Fibroblast of villous mesenchyme (primary cell): ENCODE data around the gene GPC6. TPM values are rescaled to one million over a fixed set of nuclear protein-coding genes. Genes with fewer than 3 reads are reported as not detected.

Experiments used
- DNase-seq: peaks from one replicate; pipeline ENCODE4 v3.0.0-alpha.2; 2010; ENCODE audit warnings: low read depth
- H3K4me3 ChIP-seq: 2 replicates; pipeline ENCODE4 v1.5.1; 2011; ENCODE audit warnings: low read depth, mild to moderate bottlenecking, low read length
- CTCF ChIP-seq: IDR thresholded peaks from 2 replicates; pipeline ENCODE4 v1.5.1; 2012; ENCODE audit warnings: low read depth, mild to moderate bottlenecking, low read length; ENCODE audit not compliant: insufficient read depth
- total RNA-seq: library from RNA; depleted of rRNA; stranded (reverse); fragments of >200 nt; gene quantifications from 2 replicates; pipeline ENCODE4 v1.2.3, GENCODE V29; 2012

GPC6 gene
- total RNA-seq, 1 donor: 6.0 TPM

- no peak overlapping the region for H3K4me3 ChIP-seq
- TF ChIP-seq CTCF: no peak
- peak; percentile 67 for DNase-seq
Observed at GRCh38 chr13:94063096-94063495, 836.5 kb downstream of the GPC6 start.

GRCh38 chr13:94063848-94064247, 837.2 kb downstream of the GPC6 start:
- no peak for TF ChIP-seq CTCF
- no peak for DNase-seq

GRCh38 chr13:94065741-94066140, 839.1 kb downstream of the GPC6 start:
- DNase-seq: no peak
- no peak overlapping the region for H3K4me3 ChIP-seq
- no peak for TF ChIP-seq CTCF

More at GRCh38 chr13:94063848-94064247, 837.2 kb downstream of the GPC6 start:
- H3K4me3 ChIP-seq: no peak overlapping the region

GRCh38 chr13:94073007-94073744, 846.6 kb downstream of the GPC6 start:
- TF ChIP-seq CTCF: no peak
- peak; percentile 61 for DNase-seq
- no peak overlapping the region for H3K4me3 ChIP-seq

GRCh38 chr13:94079876-94080275, 853.3 kb downstream of the GPC6 start:
- peak; percentile 53 for DNase-seq
- no peak for TF ChIP-seq CTCF
- H3K4me3 ChIP-seq: no peak overlapping the region

- DNase-seq: no peak
- no peak for TF ChIP-seq CTCF
Observed at GRCh38 chr13:94080527-94080926, 853.9 kb downstream of the GPC6 start.

GRCh38 chr13:94087100-94087499, 860.5 kb downstream of the GPC6 start:
- no peak for TF ChIP-seq CTCF
- DNase-seq: no peak
- no peak overlapping the region for H3K4me3 ChIP-seq

More at GRCh38 chr13:94080527-94080926, 853.9 kb downstream of the GPC6 start:
- no peak overlapping the region for H3K4me3 ChIP-seq
